ENCODE data around the gene PLXNC1. TPM values are rescaled to one million over a fixed set of nuclear protein-coding genes. Genes with fewer than 3 reads are reported as not detected.

PLXNC1 gene
- total and polyA plus RNA-seq, 9 of the 15 experiments (the other 6 are each of a cell fraction or from before 2014, with no cell fraction given): 0.08 to 0.87 (median 0.28) TPM

GRCh38 chr12:94178882-94179281, 30.5 kb downstream of the PLXNC1 start:
- ChIA-PET POLR2A (interaction anchor here (0.6 to 1.4 kb wide), 4 partner anchors 8 to 14 kb away, joined by 3 to 5 read pairs (median 4); no protein-coding TSS in a partner anchor), CTCF (ENCODE audit: low intra/inter-chr PET ratio) (no interaction called here)
- Histone ChIP-seq H4K20me1 (replicated peaks; ENCODE audit: control insufficient read depth, insufficient read depth, low read length) (no peaks in the 10 kb centered on the region), H3K4me1 (replicated peaks in 1 of 2; ENCODE audit: control insufficient read depth in 2 of 2, insufficient read depth in 2 of 2, low read length in 2 of 2) (0 out of 5 replicates have a peak, but pooled peaks cover 0 to 3% of the 10 kb centered on the region in 2 experiments), H3K4me2 (ENCODE audit: insufficient read depth, low read length) (no peak overlapping the region), H3K27ac (ENCODE audit: extremely low read depth, low read depth, low read length) (no peak overlapping the region), H3K9me1 (ENCODE audit: control insufficient read depth, insufficient read depth, low read length) (no peaks in the 10 kb centered on the region), H3K36me3 (ENCODE audit: control insufficient read depth, insufficient read depth, low read length) (no peaks in the 10 kb centered on the region), H3K27me3 (ENCODE audit: control insufficient read depth in 2 of 2, insufficient read depth in 2 of 2, low read length in 2 of 2) (no peaks in the 10 kb centered on the region), H3K4me3 (no peak overlapping the region), H3K9ac (ENCODE audit: insufficient read depth in 1 of 2, low read depth in 2 of 2, low read length in 2 of 2) (no peak overlapping the region), H3K79me2 (ENCODE audit: control insufficient read depth, insufficient read depth, low read length) (no peaks in the 10 kb centered on the region), H2AFZ (ENCODE audit: low read depth, low read length) (no peak overlapping the region), H3K9me3 (replicated peaks; ENCODE audit: control insufficient read depth, insufficient read depth, low read depth, low read length) (no peaks in the 10 kb centered on the region)
- intact Hi-C loops (cut with micrococcal nuclease): no loop called here
- 3% methylated on average over 3 of the region's 3 CpGs for WGBS (ENCODE audit: insufficient coverage, low coverage, missing lambda C conversion rate)
- FAIRE-seq: no peak
- DNase-seq (ENCODE audit: extremely low read depth in 1 of 4, low spot score in 3 of 4): no peak
- ATAC-seq: no peak
- in situ Hi-C loops (cut with MboI): no loop called here
- TF ChIP-seq RFX7 (CRISPR knock-in tag; IDR thresholded peaks at IDR 0.05): no peak
- TF ChIP-seq CBFA2T3 (IDR thresholded peaks at IDR 0.05): peak; percentile 18; the same call in 1 of the 2 replicates
- TF ChIP-seq NFIC (IDR thresholded peaks at IDR 0.05): no peak
- TF ChIP-seq CREB1 (IDR thresholded peaks at IDR 0.05): no peak
- no peak for TF ChIP-seq CREB1 (CRISPR knock-in tag; IDR thresholded peaks at IDR 0.05)
- TF ChIP-seq ARID1B (IDR thresholded peaks at IDR 0.05): 0 out of 2 replicates have a peak, but pooled peaks have one; percentile 14
- no peak for TF ChIP-seq HDGF (IDR thresholded peaks at IDR 0.05)
- no peak for TF ChIP-seq ZEB2 (IDR thresholded peaks at IDR 0.05)
- 0 out of 2 replicates have a peak, but pooled peaks have one; percentile 24 for TF ChIP-seq CXXC5 (CRISPR knock-in tag; IDR thresholded peaks at IDR 0.05)
- TF ChIP-seq HNRNPLL (IDR thresholded peaks at IDR 0.05; ENCODE audit: low read depth, low read length, poor library complexity, severe bottlenecking): no peak
- TF ChIP-seq TCF7L2 (IDR thresholded peaks at IDR 0.05; ENCODE audit: low read depth, low read length): no peak
- TF ChIP-seq SPI1 (IDR thresholded peaks at IDR 0.05; ENCODE audit: borderline replicate concordance, low read depth, low read length): peak; percentile 83
- no peak for TF ChIP-seq ZNF407 (IDR thresholded peaks at IDR 0.05; ENCODE audit: low read depth)
- no peak for TF ChIP-seq PML (IDR thresholded peaks at IDR 0.05; ENCODE audit: low read length)
- TF ChIP-seq PHF21A (IDR thresholded peaks at IDR 0.05; ENCODE audit: borderline replicate concordance, low read depth): no peak
- no peak for TF ChIP-seq THAP7 (CRISPR knock-in tag; IDR thresholded peaks at IDR 0.05)
- no TSS peak for BruUV-seq (replicated peaks)

Measured in K562 (cell line).